SK-N-SH treated with all-trans-retinoic acid at 6 μM for 48 hours (cell line): ENCODE results near the gene CCDC197.

Source experiments
- ATAC-seq: fragments of 200-7000 bp; cut with Tn5 transposase; 3 replicates; pipeline ENCODE4 v1.9.1; 2020; ENCODE audit warnings: mild to moderate bottlenecking, moderate library complexity
- ARNTL ChIP-seq: fragments of 450-650 bp; formaldehyde crosslinking; IDR thresholded peaks from 2 replicates; pipeline ENCODE4 v1.5.0; 2020; ENCODE audit warnings: low read depth, mild to moderate bottlenecking, moderate library complexity, borderline replicate concordance
- BACH2 ChIP-seq: fragments of 250-450 bp; sonication (Bioruptor Pico); IDR thresholded peaks from 2 replicates; pipeline ENCODE4 v1.9.0; 2021; ENCODE audit warnings: mild to moderate bottlenecking, borderline replicate concordance
- CREB5 ChIP-seq: fragments of 250-450 bp; sonication (Bioruptor Pico); IDR thresholded peaks from 2 replicates; pipeline ENCODE4 v1.5.1; 2020; ENCODE audit warnings: low read depth, mild to moderate bottlenecking, moderate library complexity
- CSDC2 ChIP-seq: fragments of 250-450 bp; sonication (Bioruptor Pico); IDR thresholded peaks from 2 replicates; pipeline ENCODE4 v1.5.0; 2020; ENCODE audit warnings: mild to moderate bottlenecking, moderate library complexity
- CSRNP3 ChIP-seq: fragments of 250-450 bp; sonication (Bioruptor Pico); IDR thresholded peaks from 2 replicates; pipeline ENCODE4 v1.5.1; 2021; ENCODE audit warnings: mild to moderate bottlenecking, moderate library complexity
- ESRRG ChIP-seq: fragments of 250-450 bp; sonication (Bioruptor Pico); IDR thresholded peaks from 2 replicates; pipeline ENCODE4 v1.6.1; 2021; ENCODE audit warnings: mild to moderate bottlenecking
- GLIS3 ChIP-seq: fragments of 250-450 bp; sonication (Bioruptor Pico); IDR thresholded peaks from 2 replicates; pipeline ENCODE4 v1.5.0; 2020; ENCODE audit warnings: mild to moderate bottlenecking, moderate library complexity
- ISL1 ChIP-seq: fragments of 250-450 bp; sonication (Bioruptor Pico); IDR thresholded peaks from 2 replicates; pipeline ENCODE4 v2.1.2; 2022; ENCODE audit warnings: mild to moderate bottlenecking, moderate library complexity
- OSR1 ChIP-seq: fragments of 250-450 bp; sonication (Bioruptor Pico); IDR thresholded peaks from 2 replicates; pipeline ENCODE4 v1.8.0; 2022; ENCODE audit warnings: moderate library complexity, mild to moderate bottlenecking, inconsistent platforms
- PPARA ChIP-seq: fragments of 250-450 bp; sonication (Bioruptor Pico); IDR thresholded peaks from 2 replicates; pipeline ENCODE4 v1.5.0; 2020; ENCODE audit warnings: mild to moderate bottlenecking, borderline replicate concordance
- RARB ChIP-seq: fragments of 250-450 bp; sonication (Bioruptor Pico); IDR thresholded peaks from 2 replicates; pipeline ENCODE4 v1.8.0; 2021; ENCODE audit warnings: mild to moderate bottlenecking, moderate library complexity
- SNAI2 ChIP-seq: fragments of 250-450 bp; sonication (Bioruptor Pico); IDR thresholded peaks from 2 replicates; pipeline ENCODE4 v1.5.0; 2020; ENCODE audit warnings: mild to moderate bottlenecking, moderate library complexity
- TCF4 ChIP-seq: fragments of 250-450 bp; sonication (Bioruptor Pico); IDR thresholded peaks from 2 replicates; pipeline ENCODE4 v1.8.0; 2021; ENCODE audit warnings: mild to moderate bottlenecking, moderate library complexity, borderline replicate concordance
- ZC3H10 ChIP-seq: fragments of 250-450 bp; sonication (Bioruptor Pico); IDR thresholded peaks from 2 replicates; pipeline ENCODE4 v1.5.1; 2021; ENCODE audit warnings: mild to moderate bottlenecking, moderate library complexity
- ZFP3 ChIP-seq: fragments of 250-450 bp; sonication (Bioruptor Pico); IDR thresholded peaks from 2 replicates; pipeline ENCODE4 v1.5.0; 2020; ENCODE audit warnings: mild to moderate bottlenecking, moderate library complexity
- ZNF565 ChIP-seq: fragments of 450-650 bp; formaldehyde crosslinking; conservative IDR thresholded peaks from 2 replicates; pipeline ENCODE4 v1.5.0; 2020; ENCODE audit warnings: low read depth, mild to moderate bottlenecking, moderate library complexity
- ZNF70 ChIP-seq: fragments of 450-650 bp; formaldehyde crosslinking; IDR thresholded peaks from 2 replicates; pipeline ENCODE4 v1.5.0; 2020; ENCODE audit warnings: mild to moderate bottlenecking, moderate library complexity
- ZNF8 ChIP-seq: fragments of 450-650 bp; formaldehyde crosslinking; IDR thresholded peaks from 2 replicates; pipeline ENCODE4 v1.5.0; 2020; ENCODE audit warnings: mild to moderate bottlenecking, moderate library complexity
- TF ChIP-seq, protein P1 (sequence below): fragments of 250-450 bp; sonication (Bioruptor Pico); IDR thresholded peaks from 2 replicates; pipeline ENCODE4 v1.8.0; 2021; ENCODE audit warnings: low read depth, mild to moderate bottlenecking, moderate library complexity, borderline replicate concordance
- TF ChIP-seq, protein P2 (sequence below): fragments of 250-450 bp; sonication (Bioruptor Pico); IDR thresholded peaks from 2 replicates; pipeline ENCODE4 v1.5.0; 2020; ENCODE audit warnings: mild to moderate bottlenecking, moderate library complexity
- TF ChIP-seq, protein P3 (sequence below): fragments of 250-450 bp; sonication (Bioruptor Pico); IDR thresholded peaks from 2 replicates; pipeline ENCODE4 v1.8.0; 2020; ENCODE audit warnings: mild to moderate bottlenecking, moderate library complexity, borderline replicate concordance

CCDC197 gene

DNA sequence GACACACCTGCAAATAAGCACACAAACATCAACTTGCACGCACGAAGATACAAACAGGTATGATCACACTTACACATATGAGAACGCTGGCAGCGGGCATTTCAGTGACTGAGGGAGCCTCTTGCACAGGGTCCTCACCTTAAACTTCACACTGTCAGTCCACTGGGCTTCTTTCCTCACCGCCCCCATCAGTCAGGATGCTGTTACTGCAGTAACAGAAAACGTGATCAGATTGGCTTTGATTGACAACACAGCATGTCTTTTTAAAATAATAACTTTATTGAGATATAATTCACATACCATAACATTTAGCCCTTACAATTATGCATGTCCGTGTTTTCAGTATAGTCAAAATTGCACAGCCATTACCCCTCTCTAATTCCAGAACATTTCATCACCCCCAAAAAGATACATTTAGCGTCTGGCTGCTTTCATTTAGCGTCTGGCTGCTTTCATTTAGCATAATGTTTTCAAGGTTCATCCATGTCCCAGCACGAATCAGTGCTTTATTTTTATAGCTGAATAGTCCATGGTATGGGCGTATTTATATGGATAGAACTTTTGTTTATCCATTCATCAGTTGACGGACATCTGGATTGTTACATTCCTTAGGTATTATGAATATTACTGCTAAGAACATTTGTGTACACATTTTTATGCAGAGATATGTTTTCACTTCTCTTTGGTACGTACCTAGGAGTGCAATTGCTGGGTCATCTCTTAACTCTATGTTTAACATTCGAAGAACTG lies 8.4 kb downstream of the CCDC197 start:
- no peak for TF ChIP-seq GLIS3 (CRISPR knock-in tag)
- TF ChIP-seq CREB5 (CRISPR knock-in tag), result no peak
- TF ChIP-seq, protein P1, sequence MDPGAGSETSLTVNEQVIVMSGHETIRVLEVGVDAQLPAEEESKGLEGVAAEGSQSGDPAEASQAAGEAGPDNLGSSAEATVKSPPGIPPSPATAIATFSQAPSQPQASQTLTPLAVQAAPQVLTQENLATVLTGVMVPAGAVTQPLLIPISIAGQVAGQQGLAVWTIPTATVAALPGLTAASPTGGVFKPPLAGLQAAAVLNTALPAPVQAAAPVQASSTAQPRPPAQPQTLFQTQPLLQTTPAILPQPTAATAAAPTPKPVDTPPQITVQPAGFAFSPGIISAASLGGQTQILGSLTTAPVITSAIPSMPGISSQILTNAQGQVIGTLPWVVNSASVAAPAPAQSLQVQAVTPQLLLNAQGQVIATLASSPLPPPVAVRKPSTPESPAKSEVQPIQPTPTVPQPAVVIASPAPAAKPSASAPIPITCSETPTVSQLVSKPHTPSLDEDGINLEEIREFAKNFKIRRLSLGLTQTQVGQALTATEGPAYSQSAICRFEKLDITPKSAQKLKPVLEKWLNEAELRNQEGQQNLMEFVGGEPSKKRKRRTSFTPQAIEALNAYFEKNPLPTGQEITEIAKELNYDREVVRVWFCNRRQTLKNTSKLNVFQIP (CRISPR knock-in tag), result no peak
- no peak for TF ChIP-seq ARNTL (CRISPR knock-in tag)
- TF ChIP-seq ZNF8, result no peak
- no peak for TF ChIP-seq RARB (CRISPR knock-in tag)
- TF ChIP-seq OSR1 (CRISPR knock-in tag), result no peak
- TF ChIP-seq ZC3H10 (CRISPR knock-in tag), result no peak
- no peak for TF ChIP-seq ZNF70
- TF ChIP-seq ESRRG, result no peak
- TF ChIP-seq, protein P2, sequence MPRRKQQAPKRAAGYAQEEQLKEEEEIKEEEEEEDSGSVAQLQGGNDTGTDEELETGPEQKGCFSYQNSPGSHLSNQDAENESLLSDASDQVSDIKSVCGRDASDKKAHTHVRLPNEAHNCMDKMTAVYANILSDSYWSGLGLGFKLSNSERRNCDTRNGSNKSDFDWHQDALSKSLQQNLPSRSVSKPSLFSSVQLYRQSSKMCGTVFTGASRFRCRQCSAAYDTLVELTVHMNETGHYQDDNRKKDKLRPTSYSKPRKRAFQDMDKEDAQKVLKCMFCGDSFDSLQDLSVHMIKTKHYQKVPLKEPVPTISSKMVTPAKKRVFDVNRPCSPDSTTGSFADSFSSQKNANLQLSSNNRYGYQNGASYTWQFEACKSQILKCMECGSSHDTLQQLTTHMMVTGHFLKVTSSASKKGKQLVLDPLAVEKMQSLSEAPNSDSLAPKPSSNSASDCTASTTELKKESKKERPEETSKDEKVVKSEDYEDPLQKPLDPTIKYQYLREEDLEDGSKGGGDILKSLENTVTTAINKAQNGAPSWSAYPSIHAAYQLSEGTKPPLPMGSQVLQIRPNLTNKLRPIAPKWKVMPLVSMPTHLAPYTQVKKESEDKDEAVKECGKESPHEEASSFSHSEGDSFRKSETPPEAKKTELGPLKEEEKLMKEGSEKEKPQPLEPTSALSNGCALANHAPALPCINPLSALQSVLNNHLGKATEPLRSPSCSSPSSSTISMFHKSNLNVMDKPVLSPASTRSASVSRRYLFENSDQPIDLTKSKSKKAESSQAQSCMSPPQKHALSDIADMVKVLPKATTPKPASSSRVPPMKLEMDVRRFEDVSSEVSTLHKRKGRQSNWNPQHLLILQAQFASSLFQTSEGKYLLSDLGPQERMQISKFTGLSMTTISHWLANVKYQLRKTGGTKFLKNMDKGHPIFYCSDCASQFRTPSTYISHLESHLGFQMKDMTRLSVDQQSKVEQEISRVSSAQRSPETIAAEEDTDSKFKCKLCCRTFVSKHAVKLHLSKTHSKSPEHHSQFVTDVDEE, result no peak
- TF ChIP-seq TCF4, result no peak
- no peak for TF ChIP-seq CSDC2 (CRISPR knock-in tag)
- no peak for TF ChIP-seq ISL1 (CRISPR knock-in tag)
- TF ChIP-seq, all 23 proteins: peak for 0
- no peak for ATAC-seq

DNA sequence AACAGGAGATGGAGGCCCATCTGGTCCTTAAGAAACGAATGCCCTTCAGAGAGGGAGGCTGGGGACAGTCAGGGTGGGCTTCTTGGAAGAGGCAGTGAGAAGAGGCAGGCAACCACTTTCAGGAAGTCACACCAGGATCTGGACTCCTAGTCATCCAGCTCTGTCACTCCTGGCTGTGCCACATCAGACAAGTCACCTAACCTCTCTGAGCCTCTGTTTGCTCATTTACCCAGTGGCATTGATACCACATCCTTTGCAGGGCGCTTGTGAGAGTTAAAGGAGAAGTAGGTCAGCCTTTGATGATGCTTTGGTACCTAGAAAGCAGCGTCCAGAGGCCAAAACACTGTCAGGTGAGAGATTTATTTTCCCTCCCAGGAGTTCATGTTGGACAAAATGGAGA lies 11.1 kb downstream of the CCDC197 start:
- no peak for ATAC-seq
- TF ChIP-seq CSRNP3, result no peak
- TF ChIP-seq ESRRG, result no peak
- no peak for TF ChIP-seq ZNF565 (CRISPR knock-in tag)
- no peak for TF ChIP-seq PPARA (CRISPR knock-in tag)
- no peak for TF ChIP-seq OSR1 (CRISPR knock-in tag)
- TF ChIP-seq SNAI2 (CRISPR knock-in tag), result no peak
- TF ChIP-seq BACH2 (CRISPR knock-in tag), result no peak
- no peak for TF ChIP-seq ZFP3 (CRISPR knock-in tag)
- TF ChIP-seq ARNTL (CRISPR knock-in tag), result no peak
- TF ChIP-seq, protein P2, result no peak
- no peak for TF ChIP-seq TCF4
- TF ChIP-seq, protein P3, sequence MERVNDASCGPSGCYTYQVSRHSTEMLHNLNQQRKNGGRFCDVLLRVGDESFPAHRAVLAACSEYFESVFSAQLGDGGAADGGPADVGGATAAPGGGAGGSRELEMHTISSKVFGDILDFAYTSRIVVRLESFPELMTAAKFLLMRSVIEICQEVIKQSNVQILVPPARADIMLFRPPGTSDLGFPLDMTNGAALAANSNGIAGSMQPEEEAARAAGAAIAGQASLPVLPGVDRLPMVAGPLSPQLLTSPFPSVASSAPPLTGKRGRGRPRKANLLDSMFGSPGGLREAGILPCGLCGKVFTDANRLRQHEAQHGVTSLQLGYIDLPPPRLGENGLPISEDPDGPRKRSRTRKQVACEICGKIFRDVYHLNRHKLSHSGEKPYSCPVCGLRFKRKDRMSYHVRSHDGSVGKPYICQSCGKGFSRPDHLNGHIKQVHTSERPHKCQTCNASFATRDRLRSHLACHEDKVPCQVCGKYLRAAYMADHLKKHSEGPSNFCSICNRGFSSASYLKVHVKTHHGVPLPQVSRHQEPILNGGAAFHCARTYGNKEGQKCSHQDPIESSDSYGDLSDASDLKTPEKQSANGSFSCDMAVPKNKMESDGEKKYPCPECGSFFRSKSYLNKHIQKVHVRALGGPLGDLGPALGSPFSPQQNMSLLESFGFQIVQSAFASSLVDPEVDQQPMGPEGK (CRISPR knock-in tag), result no peak
- TF ChIP-seq CSDC2 (CRISPR knock-in tag), result no peak
- TF ChIP-seq ZNF70, result no peak
- TF ChIP-seq, all 23 proteins: peak for 0
